K562 (cell line): ENCODE data around the gene HSPE1. TPM values are rescaled to one million over a fixed set of nuclear protein-coding genes. Genes with fewer than 3 reads are reported as not detected.

Experiments
- CHD4 ChIP-seq: fragments of 200-600 bp; sonication (generic); IDR thresholded peaks from 3 replicates; pipeline ENCODE4 v1.6.1; 2012; ENCODE audit warnings: low read depth, mild to moderate bottlenecking, mixed read lengths, low read length, inconsistent platforms; ENCODE audit not compliant: insufficient read depth, insufficient replicate concordance, poor library complexity, severe bottlenecking
- CSDE1 ChIP-seq, 2 experiments: fragments of 450-650 bp; IDR thresholded peaks; 2 replicates each; pipeline ENCODE4 v1.6.1; 2016; ENCODE audit warnings: mild to moderate bottlenecking in 1 of 2
- E2F1 ChIP-seq: sonication (generic); formaldehyde crosslinking; IDR thresholded peaks from 2 replicates; pipeline ENCODE4 v1.8.1; 2023; ENCODE audit warnings: mild to moderate bottlenecking, missing genetic modification reagents, moderate library complexity
- FOXJ3 ChIP-seq: sonication (generic); formaldehyde crosslinking; IDR thresholded peaks from 2 replicates; pipeline ENCODE4 v1.4.0; 2020; ENCODE audit warnings: mild to moderate bottlenecking, missing genetic modification reagents
- GMEB1 ChIP-seq: fragments of 250-450 bp; sonication (Bioruptor Pico); IDR thresholded peaks from 2 replicates; pipeline ENCODE4 v1.4.0; 2020; ENCODE audit warnings: mild to moderate bottlenecking
- MLLT1 ChIP-seq, 2 experiments: fragments of 450-650 bp; IDR thresholded peaks; 2 replicates each; pipeline ENCODE4 v1.6.1; 2016
- REST ChIP-seq, 2 experiments: fragments of 450-650 bp; formaldehyde crosslinking in 1 of 2; IDR thresholded peaks; 2 replicates each; pipeline versions ENCODE4 v1.4.0 to v1.6.1; 2014 to 2020; ENCODE audit warnings: mild to moderate bottlenecking in 2 of 2, borderline replicate concordance in 1 of 2, low read depth in 1 of 2
- RFX7 ChIP-seq: fragments of 250-450 bp; sonication (Bioruptor Pico); IDR thresholded peaks from 2 replicates; pipeline ENCODE4 v1.5.1; 2021; ENCODE audit warnings: mild to moderate bottlenecking
- TAF9B ChIP-seq: fragments of 450-650 bp; IDR thresholded peaks from 2 replicates; pipeline ENCODE4 v1.6.1; 2018; ENCODE audit warnings: mild to moderate bottlenecking; ENCODE audit not compliant: partially characterized antibody
- TEAD2 ChIP-seq: fragments of 450-650 bp; IDR thresholded peaks from 2 replicates; pipeline ENCODE4 v1.6.1; 2016; ENCODE audit warnings: missing genetic modification characterization, control low read depth, missing compliant biosample characterization
- YY1 ChIP-seq, 3 experiments: IDR thresholded peaks; 2 replicates each; pipeline ENCODE4 v1.6.1; 2011; ENCODE audit warnings: low read length in 2 of 3, mild to moderate bottlenecking in 2 of 3, moderate library complexity in 2 of 3, borderline replicate concordance in 1 of 3, control low read depth in 1 of 3, low read depth in 1 of 3; ENCODE audit not compliant: insufficient read depth in 3 of 3, insufficient replicate concordance in 2 of 3, control insufficient read depth in 1 of 3, insufficient read length in 1 of 3; ENCODE audit errors: extremely low read depth in 1 of 3
- ZBED1 ChIP-seq: IDR thresholded peaks from 2 replicates; pipeline ENCODE4 v1.6.1; 2014
- ZNF3 ChIP-seq: fragments of 250-450 bp; sonication (Bioruptor Pico); IDR thresholded peaks from 2 replicates; pipeline ENCODE4 v1.5.0; 2021; ENCODE audit warnings: mild to moderate bottlenecking, moderate library complexity
- polyA plus RNA-seq, 8 experiments: library from polyadenylated mRNA; depleted of rRNA in 4 of 8; stranded (reverse) in 5 of 8; unstranded in 3 of 8; fragments of >200 nt; fragmentation: Nextera tagmentation in 2 of 8; fragmentation: Illumina TruSeq in 1 of 8; extraction: Ambion mirVana in 2 of 8; extraction: Trizol in 1 of 8; gene quantifications; 2 replicates each; pipeline versions ENCODE4 v1.2.1 to v1.2.3, GENCODE V29; 2011 to 2014; ENCODE audit warnings: inconsistent platforms in 1 of 8, missing spikeins in 1 of 8
- total RNA-seq, 7 experiments: library from RNA; depleted of rRNA in 6 of 7; stranded (reverse); fragments of >200 nt in 6 of 7; fragmentation: Illumina TruSeq in 2 of 7; extraction: Trizol in 2 of 7; gene quantifications; 2 replicates each; pipeline versions ENCODE4 v1.2.1 to v1.2.3, GENCODE V29; 2011 to 2021; ENCODE audit warnings: low replicate concordance in 1 of 7

Gene HSPE1
- total and polyA plus RNA-seq, 9 of the 15 experiments (the other 6 are each of a cell fraction or from before 2014, with no cell fraction given) = 223 to 1,007 (median 612) TPM

- TF ChIP-seq REST (IDR thresholded peaks at IDR 0.05; ENCODE audit: borderline replicate concordance) (peak; percentile 32), REST (CRISPR knock-in tag; IDR thresholded peaks at IDR 0.05; ENCODE audit: low read depth) (0 out of 2 replicates have a peak, but pooled peaks have one; percentile 18), TEAD2 (tag) (no peak), RFX7 (no peak), ZNF3 (CRISPR knock-in tag) (no peak), ZBED1 (no peak), E2F1 (CRISPR knock-in tag) (no peak), YY1 (IDR thresholded peaks at IDR 0.05; ENCODE audit: borderline replicate concordance in 1 of 3, control insufficient read depth in 1 of 3, extremely low read depth in 1 of 3, insufficient read depth in 3 of 3, insufficient read length in 1 of 3, insufficient replicate concordance in 2 of 3, low read depth in 1 of 3, low read length in 2 of 3) (peak; percentile 32 to 89 (median 86)), MLLT1 (IDR thresholded peaks at IDR 0.05) (peak; percentile 52 to 70; a peak in 2 of 4 replicates), CHD4 (no peak), FOXJ3 (CRISPR knock-in tag) (no peak), CSDE1 (IDR thresholded peaks at IDR 0.05) (0 out of 4 replicates have a peak, but pooled peaks of 1 of the 2 experiments have one; percentile 40), TAF9B (peak; percentile 71), GMEB1 (CRISPR knock-in tag) (peak; percentile 82)
These were observed 46.9 kb upstream of the HSPE1 start, which contains the start of gene COQ10B (continued) for GRCh38 chr2:197453123-197453913.
